Adrenal gland (tissue), 12 donors: Measurements from ENCODE around the gene MDM4. TPM values are rescaled to one million over a fixed set of nuclear protein-coding genes. Genes with fewer than 3 reads are reported as not detected.
"Not testable (repeated sequence)": the region's sequence is repeated elsewhere in the genome, so short reads cannot be mapped to it uniquely, and the experiment has no call there.

Experiments
- DNase-seq, 7 donors: peaks; one replicate each; pipeline ENCODE4 v3.0.0-alpha.2; 2019 to 2020
- H3K27ac ChIP-seq, 5 donors: fragments of 200-600 bp; sonication (generic) in 4 of 5; 1 replicate in 3 of 5; 2 replicates in 2 of 5; pipeline versions ENCODE4 v1.5.1 to v1.8.0; 2016 to 2020; ENCODE audit warnings: mild to moderate bottlenecking in 1 of 5
- H3K27me3 ChIP-seq: fragments of 200-600 bp; 2 replicates; pipeline ENCODE4 v1.8.0; 2021
- H3K36me3 ChIP-seq, 2 donors: fragments of 200-600 bp; replicated peaks in 1 of 2; 1 replicate in 1 of 2; 2 replicates in 1 of 2; pipeline versions ENCODE4 v1.5.1 to v1.8.0; 2018 to 2022
- H3K4me1 ChIP-seq, 2 donors: fragments of 200-600 bp; replicated peaks in 1 of 2; 1 replicate in 1 of 2; 2 replicates in 1 of 2; pipeline versions ENCODE4 v1.5.1 to v1.8.0; 2018 to 2021
- H3K4me3 ChIP-seq, 4 donors: fragments of 200-600 bp; sonication (generic) in 3 of 4; one replicate each; pipeline ENCODE4 v1.5.1; 2016 to 2018
- H3K9me3 ChIP-seq, 3 donors: fragments of 200-600 bp; sonication (generic) in 1 of 3; replicated peaks in 1 of 3; 1 replicate in 2 of 3; 2 replicates in 1 of 3; pipeline versions ENCODE4 v1.5.1 to v1.8.0; 2016 to 2021
- CTCF ChIP-seq, 6 experiments: fragments of 450-650 bp in 4 of 6; fragments of 200-600 bp in 2 of 6; sonication (generic) in 1 of 6; IDR thresholded peaks; 1 replicate in 5 of 6; 2 replicates in 1 of 6; pipeline versions ENCODE4 v1.5.1 to v1.8.0; 2016 to 2021; ENCODE audit warnings: antibody characterized with exemption in 6 of 6, mild to moderate bottlenecking in 2 of 6, moderate library complexity in 1 of 6
- POLR2A ChIP-seq, 2 donors: fragments of 450-650 bp; IDR thresholded peaks; one replicate each; pipeline ENCODE4 v1.6.1; 2017; ENCODE audit warnings: antibody characterized with exemption in 2 of 2, mild to moderate bottlenecking in 2 of 2, moderate library complexity in 1 of 2
- WGBS, 4 donors: extraction: QIAGEN DNeasy Blood & Tissue Kit in 2 of 4; methylation state at CpG; one replicate each; pipeline versions ENCODE4 v1.1.5 to v1.1.7; 2013 to 2017; 5-methylcytosine and 5-hydroxymethylcytosine counted together
- intact Hi-C, 2 donors: fragments of 100-400 bp; cut with DNase I; formaldehyde crosslinking; loops; one replicate each; pipeline versions ENCODE4 v1.14.1 to v1.15.0; 2022 to 2023
- polyA plus RNA-seq, 3 donors: library from polyadenylated mRNA; stranded (reverse); fragments of 200-250 nt in 2 of 3; fragments of 350-450 nt in 1 of 3; fragmentation: Illumina TruSeq in 1 of 3; extraction: RNeasy Lipid Tissue Mini Kit (QIAGEN cat#74804) in 1 of 3; gene quantifications; one replicate each; pipeline ENCODE4 v1.2.3, GENCODE V29; 2013 to 2014
- total RNA-seq, 9 donors: library from RNA; depleted of rRNA in 4 of 9; stranded (reverse); fragments of >200 nt in 4 of 9; fragments of 120-200 nt in 1 of 9; fragmentation: NEBNext Ultra II Directional in 1 of 9; extraction: Animal tissue kit (Norgen Biotek cat#: 25700) in 1 of 9; gene quantifications; one replicate each; pipeline versions ENCODE4 v1.1.0 to v1.2.4, GENCODE V29; 2013 to 2023
- donor health status: healthy with polysubstance abuse.
- donor health status: Bipolar disorder and iron deficiency.
- donor health status: DM: yes; HTN: yes; CAD: no.
- donor health status: DM: no; HTN: no; CAD: no.
- donor health status: DM: no; HTN: no; CAD: no.
- donor health status: DM: yes; HTN: yes; CAD: no.

The MDM4 gene
- total and polyA plus RNA-seq, 12 donors = 11.3 to 77.4 (median 42.8) TPM

- H3K36me3 ChIP-seq = no peaks in the 10 kb centered on the region
- H3K27me3 ChIP-seq = no peaks in the 10 kb centered on the region
- intact Hi-C loops = loop anchor here (5.0 to 10.0 kb wide), 2 partner anchors 196 to 238 kb away; no protein-coding TSS in a partner anchor
- no peak overlapping the region for H3K27ac ChIP-seq
- H3K9me3 ChIP-seq = no peaks in the 10 kb centered on the region
- no peak for TF ChIP-seq CTCF (IDR thresholded peaks at IDR 0.05)
- no peak for TF ChIP-seq POLR2A (IDR thresholded peaks at IDR 0.05)
- DNase-seq = no peak
- H3K4me3 ChIP-seq = no peak overlapping the region
- no peaks in the 10 kb centered on the region for H3K4me1 ChIP-seq
- WGBS, 4 donors = 83 to 88% (median 86%) methylated on average over 6 of the region's 6 CpGs
Observed at GRCh38 chr1:204566583-204566955, 50.4 kb downstream of the MDM4 start.

- Histone ChIP-seq H3K4me1 (peaks cover 0 to 2% of the 10 kb centered on the region in 2 donors), H3K4me3 (no peak overlapping the region), H3K36me3 (no peaks in the 10 kb centered on the region), H3K9me3 (no peaks in the 10 kb centered on the region), H3K27me3 (no peaks in the 10 kb centered on the region), H3K27ac (no peak overlapping the region)
- no peak for DNase-seq
- intact Hi-C loops = loop anchor here (5.0 to 10.0 kb wide), 2 partner anchors 195 to 238 kb away; no protein-coding TSS in a partner anchor
- TF ChIP-seq CTCF (IDR thresholded peaks at IDR 0.05) = no peak
- TF ChIP-seq POLR2A (IDR thresholded peaks at IDR 0.05) = no peak
- 63 to 87% (median 82%) methylated on average over 5 of the region's 5 CpGs for WGBS, 4 donors
Observed at GRCh38 chr1:204567071-204567470, 50.9 kb downstream of the MDM4 start.

GRCh38 chr1:204568576-204569315 is 52.5 kb downstream of the MDM4 start:
- Histone ChIP-seq H3K36me3 (no peaks in the 10 kb centered on the region), H3K4me3 (no peak overlapping the region), H3K4me1 (peaks cover 0 to 9% of the 10 kb centered on the region in 2 donors), H3K9me3 (no peaks in the 10 kb centered on the region), H3K27me3 (no peaks in the 10 kb centered on the region), H3K27ac (no peak overlapping the region)
- DNase-seq = no peak
- TF ChIP-seq POLR2A (IDR thresholded peaks at IDR 0.05) = no peak
- TF ChIP-seq CTCF (IDR thresholded peaks at IDR 0.05) = no peak
- 74 to 89% (median 83%) methylated on average over 6 to 9 of the region's 9 CpGs for WGBS, 4 donors
- intact Hi-C loops = loop anchor here (5.0 to 10.0 kb wide), 2 partner anchors 194 to 236 kb away; no protein-coding TSS in a partner anchor

GRCh38 chr1:204569478-204569877 is 53.3 kb downstream of the MDM4 start:
- no peak overlapping the region for H3K4me3 ChIP-seq
- TF ChIP-seq POLR2A (IDR thresholded peaks at IDR 0.05) = no peak
- TF ChIP-seq CTCF (IDR thresholded peaks at IDR 0.05) = no peak
- H3K27ac ChIP-seq = no peak overlapping the region
- no peaks in the 10 kb centered on the region for H3K27me3 ChIP-seq
- H3K4me1 ChIP-seq = peaks cover 0 to 9% of the 10 kb centered on the region in 2 donors
- H3K36me3 ChIP-seq = no peaks in the 10 kb centered on the region
- 84 to 95% (median 88%) methylated on average over 5 of the region's 5 CpGs for WGBS, 4 donors
- intact Hi-C loops = loop anchor here (5.0 to 10.0 kb wide), 2 partner anchors 193 to 235 kb away; no protein-coding TSS in a partner anchor
- H3K9me3 ChIP-seq = no peaks in the 10 kb centered on the region
- DNase-seq = no peak

- H3K9me3 ChIP-seq, H3K36me3 ChIP-seq, DNase-seq, intact Hi-C loops, H3K27ac ChIP-seq, H3K4me3 ChIP-seq, H3K4me1 ChIP-seq, H3K27me3 ChIP-seq: not testable (repeated sequence)
- 42 to 75% (median 50%) methylated on average over 3 of the region's 3 CpGs for WGBS, 4 donors
Observed at GRCh38 chr1:204570021-204570420, 53.8 kb downstream of the MDM4 start.
